DMS53 (cell line): ENCODE data around the gene ZPBP2.

Source experiments
- DNase-seq: peaks from one replicate; lab custom pipeline; 2025; lab: John Stamatoyannopoulos, UW

ZPBP2 gene

GRCh38 chr17:39913989-39914388 lies 46.0 kb downstream of the ZPBP2 start:
- no peak for DNase-seq

DNA sequence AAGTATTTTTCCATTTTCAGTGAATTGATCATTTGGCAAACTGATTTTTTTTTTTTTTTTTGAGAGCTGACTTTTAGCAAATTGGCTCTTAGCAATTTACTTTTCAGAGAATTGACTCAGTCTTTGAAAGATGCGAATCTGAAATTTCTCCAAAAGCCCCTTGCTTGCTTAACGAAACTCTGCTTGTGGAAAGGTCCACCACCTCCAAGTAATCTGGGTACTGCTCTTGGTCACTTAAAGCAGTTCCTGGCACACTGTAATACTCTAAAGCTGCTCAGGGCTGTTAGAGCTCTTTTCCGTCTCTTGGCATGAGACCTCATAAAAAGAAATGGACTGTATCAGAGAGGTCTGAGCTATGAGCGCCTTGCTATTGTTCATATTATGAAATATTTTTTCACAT lies 47.6 kb downstream of the ZPBP2 start:
- DNase-seq = no peak

DNA sequence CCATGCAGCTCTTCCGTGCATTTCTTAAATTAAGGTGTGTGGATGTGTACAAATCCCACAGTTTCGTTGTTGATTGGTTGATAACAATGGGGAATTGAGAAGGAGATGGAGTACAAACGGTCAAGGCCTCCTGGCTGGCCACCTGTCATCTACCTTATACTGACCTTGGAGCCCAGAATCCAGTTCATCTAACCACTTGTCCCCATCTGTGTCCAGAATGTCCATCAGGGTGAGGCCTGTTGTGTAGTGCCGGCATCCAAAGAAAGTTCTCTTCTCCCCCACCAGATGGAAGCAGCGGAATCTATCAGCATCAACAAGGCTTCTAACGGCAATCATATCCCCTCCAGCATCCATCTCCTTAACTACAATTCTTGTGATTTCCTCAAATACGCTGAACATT lies 48.9 kb downstream of the ZPBP2 start:
- no peak for DNase-seq

GRCh38 chr17:39919087-39919683 lies 51.2 kb downstream of the ZPBP2 start:
- DNase-seq = no peak

DNA sequence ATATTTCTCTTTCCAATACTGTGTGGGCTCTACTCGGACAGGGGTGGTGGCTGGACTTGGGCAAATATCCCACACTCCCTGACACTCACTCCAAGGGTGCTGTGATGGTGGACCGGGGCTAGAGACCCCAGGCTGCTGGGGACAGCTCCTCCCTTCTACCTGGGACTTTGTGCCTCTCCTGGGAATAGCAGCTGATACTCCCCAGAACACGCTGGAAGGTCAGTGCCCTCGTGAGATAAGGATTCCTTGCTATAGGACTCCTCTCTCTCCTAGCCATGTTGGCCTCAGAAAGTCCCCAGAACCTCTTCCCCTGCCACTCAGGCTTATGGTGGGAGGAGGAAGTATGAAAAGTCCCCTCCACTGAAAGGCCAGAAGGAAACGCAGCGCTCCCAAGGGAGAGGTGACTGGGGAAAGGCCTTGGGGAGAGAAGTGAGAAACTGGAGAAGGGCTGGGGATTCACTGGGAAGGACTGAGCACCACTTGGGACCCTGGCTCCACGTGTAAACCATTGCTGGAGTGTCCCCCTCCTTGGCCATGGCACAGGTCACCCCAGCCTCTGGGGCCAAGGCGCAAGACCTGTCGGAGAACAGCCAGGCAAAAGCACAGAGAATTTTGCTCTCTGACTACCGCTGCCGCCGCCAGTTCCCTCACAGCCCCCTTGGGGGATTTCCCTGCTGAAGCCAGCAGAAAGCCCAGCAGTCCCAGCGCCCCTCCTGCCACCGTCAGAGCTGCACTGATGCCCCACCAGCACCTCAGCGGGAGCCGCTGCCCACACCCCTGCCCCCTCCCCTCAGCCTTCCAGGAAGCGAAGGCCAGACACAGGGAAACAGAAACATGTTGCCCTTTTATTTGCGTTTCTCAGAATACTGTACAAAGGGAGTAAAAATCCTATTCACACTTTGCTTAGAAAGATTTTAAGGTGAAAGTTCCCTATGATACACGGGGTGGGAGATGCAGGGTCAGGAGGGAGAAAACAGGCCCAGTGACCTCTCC lies 52.5 kb downstream of the ZPBP2 start:
- DNase-seq = no peak

- DNase-seq = no peak
Measured at GRCh38 chr17:39921323-39921722, 53.3 kb downstream of the ZPBP2 start.

- no peak for DNase-seq
Measured at GRCh38 chr17:39922006-39922405, 54.0 kb downstream of the ZPBP2 start.

DNA sequence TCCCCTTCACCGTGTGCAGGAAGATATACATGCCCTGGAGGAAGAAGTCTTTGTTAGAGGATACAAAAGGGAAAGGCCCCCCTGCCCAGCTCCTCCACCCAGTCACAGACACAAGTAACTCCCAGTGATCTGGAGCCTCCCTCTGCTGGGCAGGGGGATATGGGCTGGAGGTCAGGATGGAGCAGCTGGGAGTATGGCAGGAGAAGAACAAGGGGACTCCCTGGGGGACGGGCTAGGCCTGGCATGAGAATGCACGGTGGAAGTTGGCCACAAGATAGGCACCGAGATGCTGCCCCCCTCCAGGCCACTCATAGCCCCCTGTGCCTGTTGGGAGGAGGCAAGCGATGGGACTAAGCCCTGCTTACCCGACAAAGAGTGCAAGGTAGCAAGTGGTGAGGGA lies 55.2 kb downstream of the ZPBP2 start:
- DNase-seq = no peak

- peak; percentile 11 for DNase-seq
Measured at GRCh38 chr17:39923836-39924690, 56.1 kb downstream of the ZPBP2 start.

DNA sequence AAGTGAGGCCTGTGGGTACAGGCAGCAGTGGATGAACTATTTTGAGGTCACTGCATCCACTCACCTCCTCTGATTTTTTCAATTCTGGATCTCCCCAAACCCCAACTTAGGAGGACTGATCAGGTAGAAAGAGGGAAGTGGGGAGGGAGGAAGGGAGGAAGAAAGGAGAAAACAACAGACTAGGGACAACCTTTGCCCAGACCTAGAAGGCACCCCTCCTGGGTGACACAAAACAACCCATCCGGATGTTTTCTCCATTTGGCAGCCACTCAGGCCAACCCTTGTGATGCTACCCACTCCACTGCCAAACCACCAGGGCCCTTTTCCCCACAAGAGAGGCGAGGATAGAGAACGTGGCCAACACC lies 56.7 kb downstream of the ZPBP2 start:
- DNase-seq = no peak

- DNase-seq = no peak
Measured at GRCh38 chr17:39925282-39926134, 57.5 kb downstream of the ZPBP2 start.

- no peak for DNase-seq
Measured at GRCh38 chr17:39926135-39926587, 58.2 kb downstream of the ZPBP2 start.

DNA sequence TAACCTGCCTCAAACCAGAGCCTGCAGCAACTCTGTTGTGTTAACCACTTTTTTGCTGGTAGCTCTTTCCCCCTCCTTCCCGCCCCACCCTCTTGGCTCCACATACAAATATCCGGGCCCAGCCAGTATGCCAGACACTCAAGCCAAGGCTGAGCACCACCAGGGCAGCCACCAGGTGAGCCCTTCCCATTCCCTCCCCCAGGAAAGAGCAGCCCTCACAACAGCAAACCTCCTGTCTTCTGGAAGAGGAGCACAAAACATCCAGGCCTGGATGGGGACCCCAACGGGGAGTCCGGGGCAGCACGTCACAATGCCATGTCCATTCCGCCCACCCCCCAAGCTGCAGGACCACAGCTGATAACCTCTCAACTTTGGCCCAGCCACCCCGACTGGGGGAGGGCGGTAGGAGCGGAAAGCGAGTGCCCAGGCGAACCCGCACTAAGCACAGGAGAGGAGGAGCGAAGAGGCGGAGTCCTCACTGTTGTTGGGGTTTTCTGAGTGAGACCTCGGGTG lies 58.6 kb downstream of the ZPBP2 start:
- peak; percentile 58 for DNase-seq
